Stimulated activated CD8-positive, alpha-beta memory T cell treated with anti-CD3 and anti-CD28 coated beads, Interleukin-4, amount 100 ng/mL, for 24 hours (primary cell): ENCODE measurements around the gene HSPB2.

Source experiments
- DNase-seq: peaks from one replicate; pipeline ENCODE4 v3.0.0-alpha.2; 2020; ENCODE audit warnings: low read depth

HSPB2 gene

GRCh38 chr11:111939836-111940604 lies 27.5 kb downstream of the HSPB2 start:
- DNase-seq = no peak

DNA sequence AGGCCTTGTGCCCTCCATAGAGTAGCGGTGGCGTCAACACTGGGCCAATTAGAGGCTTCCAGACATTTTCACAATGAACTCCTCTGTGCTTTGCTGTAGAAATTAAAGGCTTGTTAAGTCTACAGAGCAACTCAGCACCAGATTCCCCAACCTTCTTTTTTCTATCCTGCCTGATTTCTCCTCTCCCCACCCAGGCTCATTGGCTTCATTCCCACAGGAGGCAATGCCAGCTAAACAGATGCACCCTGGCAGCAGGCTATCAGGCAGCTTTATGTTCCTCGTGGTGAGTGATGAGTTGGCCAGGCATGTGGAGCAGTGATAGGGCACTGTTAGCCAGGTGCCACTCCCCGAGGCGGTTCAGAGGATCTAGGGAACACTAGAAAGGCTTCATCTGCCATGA lies 29.4 kb downstream of the HSPB2 start:
- no peak for DNase-seq

DNA sequence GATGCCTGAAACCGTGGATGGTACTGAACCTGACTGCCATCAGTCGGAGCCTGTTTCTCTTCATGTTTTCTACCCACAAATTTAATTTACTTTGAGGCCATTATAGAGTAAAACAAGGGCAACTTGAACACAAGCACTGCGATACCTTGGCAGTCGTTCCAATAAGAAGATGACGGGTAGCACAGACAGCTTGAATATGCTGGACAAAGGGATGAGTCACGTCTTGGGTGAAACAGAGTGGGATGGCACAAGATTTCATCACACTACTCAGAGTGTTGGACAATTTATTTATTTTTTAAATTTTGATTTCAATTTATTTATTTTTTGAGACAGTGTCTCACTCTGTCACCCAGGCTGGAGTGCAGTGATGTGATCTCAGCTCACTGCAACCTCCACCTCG lies 30.3 kb downstream of the HSPB2 start:
- DNase-seq = no peak

GRCh38 chr11:111944139-111944538 lies 31.6 kb downstream of the HSPB2 start:
- no peak for DNase-seq

DNA sequence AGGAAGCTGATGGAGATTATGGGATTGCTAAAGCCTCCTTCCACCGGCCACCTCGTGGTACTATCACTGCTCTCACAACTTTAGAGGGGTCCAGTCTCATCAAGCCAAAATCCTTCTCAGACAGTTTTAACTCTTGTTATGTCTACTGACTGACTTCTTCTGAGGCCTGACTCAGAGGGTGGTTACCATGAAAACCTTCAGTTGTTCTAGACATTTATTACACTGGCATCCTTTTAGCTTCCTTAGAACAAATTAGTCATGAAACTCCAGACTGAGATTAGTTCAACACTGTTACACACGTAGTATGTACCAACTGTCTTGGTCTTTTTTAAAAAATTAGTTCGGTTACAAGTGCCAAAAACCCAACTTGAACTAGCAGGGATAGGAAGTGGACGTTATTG lies 32.1 kb downstream of the HSPB2 start:
- no peak for DNase-seq

DNA sequence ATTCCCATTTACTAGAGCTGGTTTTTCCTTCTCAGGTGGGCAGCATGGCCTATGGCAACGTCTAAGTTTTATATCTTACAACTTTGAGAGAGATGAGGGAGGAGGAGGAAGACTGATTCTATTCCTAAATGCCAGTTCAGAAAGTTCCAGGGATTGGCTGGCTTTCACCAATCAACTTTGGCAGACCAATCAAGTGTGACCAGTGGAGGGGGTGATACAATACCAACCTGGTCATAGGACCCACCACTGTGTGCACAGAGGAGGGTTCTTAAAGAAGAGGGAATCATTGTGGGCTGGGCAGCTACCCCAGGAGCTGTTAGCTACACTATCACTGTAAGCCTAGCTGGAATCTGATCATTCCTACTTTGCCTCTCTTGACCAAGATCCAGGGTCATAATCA lies 32.7 kb downstream of the HSPB2 start:
- no peak for DNase-seq

DNA sequence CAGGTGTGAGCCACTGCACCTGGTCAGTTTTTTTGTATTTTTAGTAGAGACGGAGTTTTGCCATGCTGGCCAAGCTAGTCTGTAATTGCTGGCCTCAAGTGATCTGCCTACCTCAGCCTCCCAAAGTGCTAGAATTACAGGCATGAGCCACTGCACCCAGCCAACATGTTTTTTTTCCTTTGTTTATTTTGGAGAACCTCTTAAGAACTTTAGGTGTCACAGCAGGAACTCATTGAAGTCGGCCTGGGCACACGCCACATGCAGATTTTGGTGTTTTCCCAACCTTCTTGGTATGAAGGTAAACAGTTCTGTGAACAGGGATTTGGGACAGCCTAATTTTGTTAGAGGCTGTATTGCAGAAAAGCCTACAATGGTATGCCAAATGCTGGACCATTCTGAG lies 34.0 kb downstream of the HSPB2 start:
- no peak for DNase-seq

DNA sequence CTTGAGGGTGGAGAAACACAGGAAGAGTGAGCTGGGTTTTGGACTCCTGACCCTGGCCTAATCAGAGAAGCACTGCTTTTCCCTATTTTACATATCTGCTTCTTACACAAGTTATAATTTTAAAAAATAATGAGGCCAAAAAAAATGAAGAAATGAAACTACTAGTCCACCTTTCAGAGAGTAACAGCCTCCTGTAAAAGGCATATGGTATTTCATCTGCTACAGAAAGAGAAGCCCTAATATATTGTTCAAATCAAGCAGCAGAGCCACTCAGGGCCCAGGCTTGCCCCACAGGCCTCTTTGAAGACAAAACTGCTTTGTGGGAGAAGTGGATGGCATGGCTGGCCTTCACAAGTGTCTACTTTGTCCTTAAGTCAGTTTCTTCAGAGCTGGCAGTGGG lies 34.6 kb downstream of the HSPB2 start:
- DNase-seq = no peak

- DNase-seq = no peak
These were observed 37.2 kb downstream of the HSPB2 start for GRCh38 chr11:111949519-111950426.

DNA sequence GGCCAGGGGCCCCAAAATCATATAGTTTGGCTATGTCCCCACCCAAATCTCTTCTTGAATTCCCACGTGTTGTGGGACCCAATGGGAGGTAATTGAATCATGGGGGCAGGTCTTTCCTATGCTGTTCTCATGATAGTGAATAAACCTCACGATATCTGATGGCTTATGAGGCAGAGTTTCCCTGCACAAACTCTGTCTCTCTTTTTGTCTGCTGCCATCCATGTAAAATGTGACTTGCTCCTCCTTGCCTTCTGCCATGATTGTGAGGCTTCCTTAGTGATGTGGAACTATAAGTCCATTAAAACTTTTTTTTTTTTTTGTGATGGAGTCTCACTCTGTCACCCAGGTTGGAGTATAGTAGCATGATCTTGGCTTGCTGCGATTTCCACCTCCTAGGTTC lies 39.0 kb downstream of the HSPB2 start:
- DNase-seq = no peak

GRCh38 chr11:111954154-111954553 lies 41.6 kb downstream of the HSPB2 start:
- no peak for DNase-seq

GRCh38 chr11:111957663-111958444 lies 45.3 kb downstream of the HSPB2 start:
- no peak for DNase-seq

GRCh38 chr11:111960916-111961315 lies 48.4 kb downstream of the HSPB2 start:
- DNase-seq = no peak

- DNase-seq = no peak
These were observed 49.1 kb downstream of the HSPB2 start for GRCh38 chr11:111961389-111962300.
